Type B pancreatic cell (in vitro differentiated cells): Measurements from ENCODE around the gene VSIG4. TPM values are rescaled to one million over a fixed set of nuclear protein-coding genes. Genes with fewer than 3 reads are reported as not detected.

Experiments
- DNase-seq: peaks from one replicate; pipeline ENCODE4 v3.0.0; 2021; ENCODE audit warnings: mixed read lengths; ENCODE audit not compliant: unreplicated experiment; ENCODE audit errors: extremely low spot score
- H3K27ac Mint-ChIP-seq: 2 replicates; pipeline ENCODE4 v1.8.0; 2021; ENCODE audit warnings: mild to moderate bottlenecking, mixed read lengths
- H3K27me3 Mint-ChIP-seq: 2 replicates; pipeline ENCODE4 v1.8.0; 2021; ENCODE audit warnings: mixed read lengths
- H3K36me3 Mint-ChIP-seq: 2 replicates; pipeline ENCODE4 v1.8.0; 2021; ENCODE audit warnings: mixed read lengths
- H3K4me1 Mint-ChIP-seq: one replicate; pipeline ENCODE4 v1.8.0; 2021; ENCODE audit warnings: mixed read lengths; ENCODE audit not compliant: unreplicated experiment
- H3K4me3 Mint-ChIP-seq: 2 replicates; pipeline ENCODE4 v1.8.0; 2021; ENCODE audit warnings: mild to moderate bottlenecking, mixed read lengths
- H3K9me3 Mint-ChIP-seq: 2 replicates; pipeline ENCODE4 v1.8.0; 2021; ENCODE audit warnings: mixed read lengths
- CTCF ChIP-seq: fragments of 200-600 bp; sonication (generic); conservative IDR thresholded peaks from 2 replicates; pipeline ENCODE4 v1.5.0; 2021; ENCODE audit warnings: antibody characterized with exemption, mild to moderate bottlenecking
- total RNA-seq: library from RNA; stranded (reverse); gene quantifications from 2 replicates; pipeline ENCODE4 v1.2.1, GENCODE V29; 2021; ENCODE audit warnings: low replicate concordance

Gene VSIG4
- total RNA-seq, 1 donor from 2014 or later: not detected

- TF ChIP-seq CTCF: no peak
- H3K27ac Mint-ChIP-seq: no peak overlapping the region
- no peaks in the 10 kb centered on the region for H3K9me3 Mint-ChIP-seq
- H3K4me3 Mint-ChIP-seq: no peak overlapping the region
- H3K4me1 Mint-ChIP-seq: no peaks in the 10 kb centered on the region
- DNase-seq: no peak
- H3K27me3 Mint-ChIP-seq: peaks cover 10% of the 10 kb centered on the region
- H3K36me3 Mint-ChIP-seq: no peaks in the 10 kb centered on the region
These were observed 6.0 kb upstream of the VSIG4 start for GRCh38 chrX:66045894-66046293.

- no peak for TF ChIP-seq CTCF
- H3K4me1 Mint-ChIP-seq: no peaks in the 10 kb centered on the region
These were observed 3.7 kb upstream of the VSIG4 start for GRCh38 chrX:66043584-66043983.

GRCh38 chrX:66042307-66043077 is 2.6 kb upstream of the VSIG4 start:
- no peak overlapping the region for H3K27ac Mint-ChIP-seq
- no peaks in the 10 kb centered on the region for H3K36me3 Mint-ChIP-seq
- no peak overlapping the region for H3K4me3 Mint-ChIP-seq
- no peaks in the 10 kb centered on the region for H3K4me1 Mint-ChIP-seq
- no peak for TF ChIP-seq CTCF
- peaks cover 10% of the 10 kb centered on the region for H3K27me3 Mint-ChIP-seq
- H3K9me3 Mint-ChIP-seq: no peaks in the 10 kb centered on the region
- DNase-seq: no peak

More at GRCh38 chrX:66043584-66043983, 3.7 kb upstream of the VSIG4 start:
- H3K27ac Mint-ChIP-seq: no peak overlapping the region
- H3K36me3 Mint-ChIP-seq: no peaks in the 10 kb centered on the region
- H3K9me3 Mint-ChIP-seq: no peaks in the 10 kb centered on the region
- no peak for DNase-seq
- no peak overlapping the region for H3K4me3 Mint-ChIP-seq
- peaks cover 10% of the 10 kb centered on the region for H3K27me3 Mint-ChIP-seq

GRCh38 chrX:66038115-66038514 is 1.8 kb downstream of the VSIG4 start:
- Mint-ChIP-seq H3K9me3 (peaks cover 4% of the 10 kb centered on the region), H3K27ac (no peak overlapping the region)

GRCh38 chrX:66036231-66036630 is 3.6 kb downstream of the VSIG4 start:
- no peak overlapping the region for H3K27ac Mint-ChIP-seq
- H3K9me3 Mint-ChIP-seq: peaks cover 4% of the 10 kb centered on the region
- H3K4me1 Mint-ChIP-seq: no peaks in the 10 kb centered on the region
- H3K4me3 Mint-ChIP-seq: no peak overlapping the region
- no peak for TF ChIP-seq CTCF
- no peak for DNase-seq
- H3K36me3 Mint-ChIP-seq: no peaks in the 10 kb centered on the region
- H3K27me3 Mint-ChIP-seq: no peaks in the 10 kb centered on the region

More at GRCh38 chrX:66038115-66038514, 1.8 kb downstream of the VSIG4 start:
- TF ChIP-seq CTCF: no peak
- no peak for DNase-seq
- Mint-ChIP-seq H3K4me3 (no peak overlapping the region), H3K36me3 (no peaks in the 10 kb centered on the region), H3K4me1 (no peaks in the 10 kb centered on the region), H3K27me3 (no peaks in the 10 kb centered on the region)
